IPS DF 6.9 (cell line): ENCODE results near the gene HIPK3.

Experiments used
- DNase-seq: peaks from one replicate; pipeline ENCODE4 v3.0.0-alpha.2; 2013; ENCODE audit warnings: low read depth, low spot score
- H3K27ac ChIP-seq: one replicate; pipeline ENCODE4 v1.5.1; 2013; ENCODE audit warnings: low read length, control low read depth
- H3K27me3 ChIP-seq: 2 replicates; pipeline ENCODE4 v1.6.1; 2013; ENCODE audit warnings: mild to moderate bottlenecking, low read length; ENCODE audit not compliant: control insufficient read depth, insufficient read depth
- H3K36me3 ChIP-seq: 2 replicates; pipeline ENCODE4 v1.6.1; 2013; ENCODE audit warnings: low read length; ENCODE audit not compliant: control insufficient read depth, insufficient read depth
- H3K4me1 ChIP-seq: 2 replicates; pipeline ENCODE4 v1.6.1; 2013; ENCODE audit warnings: low read length; ENCODE audit not compliant: control insufficient read depth, insufficient read depth
- H3K4me3 ChIP-seq: 2 replicates; pipeline ENCODE4 v1.5.1; 2013; ENCODE audit warnings: mild to moderate bottlenecking, low read length
- H3K9me3 ChIP-seq: 2 replicates; pipeline ENCODE4 v1.6.1; 2013; ENCODE audit warnings: low read length, inconsistent platforms; ENCODE audit not compliant: control insufficient read depth, insufficient read depth
- WGBS: extraction: QIAGEN DNeasy Blood & Tissue Kit; methylation state at CpG from one replicate; pipeline ENCODE4 v1.1.7; 2013; ENCODE audit warnings: mixed read lengths, missing lambda C conversion rate; ENCODE audit not compliant: insufficient read length, insufficient coverage; 5-methylcytosine and 5-hydroxymethylcytosine counted together

HIPK3 gene

GRCh38 chr11:33389635-33390034 lies 132.5 kb downstream of the HIPK3 start:
- no peaks in the 10 kb centered on the region for H3K27me3 ChIP-seq
- H3K36me3 ChIP-seq: no peaks in the 10 kb centered on the region
- no peak overlapping the region for H3K4me3 ChIP-seq
- H3K9me3 ChIP-seq: no peaks in the 10 kb centered on the region
- no peak overlapping the region for H3K27ac ChIP-seq
- WGBS: no CpG with 5 or more reads among the region's 4 CpGs
- DNase-seq: no peak
- H3K4me1 ChIP-seq: no peaks in the 10 kb centered on the region

- H3K36me3 ChIP-seq: no peaks in the 10 kb centered on the region
- H3K27me3 ChIP-seq: no peaks in the 10 kb centered on the region
- no peak overlapping the region for H3K27ac ChIP-seq
- no peak overlapping the region for H3K4me3 ChIP-seq
- no CpG with 5 or more reads among the region's 13 CpGs for WGBS
- DNase-seq: no peak
- no peaks in the 10 kb centered on the region for H3K4me1 ChIP-seq
- no peaks in the 10 kb centered on the region for H3K9me3 ChIP-seq
Measured at GRCh38 chr11:33390944-33391892, 134.0 kb downstream of the HIPK3 start.

- H3K4me1 ChIP-seq: no peaks in the 10 kb centered on the region
- H3K27ac ChIP-seq: no peak overlapping the region
- no peak for DNase-seq
- no peaks in the 10 kb centered on the region for H3K36me3 ChIP-seq
- WGBS: no CpG with 5 or more reads among the region's 2 CpGs
- H3K9me3 ChIP-seq: no peaks in the 10 kb centered on the region
- no peak overlapping the region for H3K4me3 ChIP-seq
- no peaks in the 10 kb centered on the region for H3K27me3 ChIP-seq
Measured at GRCh38 chr11:33391893-33392251, 134.7 kb downstream of the HIPK3 start.

GRCh38 chr11:33394431-33395109 lies 137.4 kb downstream of the HIPK3 start:
- H3K9me3 ChIP-seq: no peaks in the 10 kb centered on the region
- H3K27me3 ChIP-seq: no peaks in the 10 kb centered on the region
- no peak for DNase-seq
- H3K4me3 ChIP-seq: no peak overlapping the region
- no CpG with 5 or more reads among the region's 6 CpGs for WGBS
- H3K36me3 ChIP-seq: no peaks in the 10 kb centered on the region
- no peak overlapping the region for H3K27ac ChIP-seq
- no peaks in the 10 kb centered on the region for H3K4me1 ChIP-seq

GRCh38 chr11:33396361-33396760 lies 139.2 kb downstream of the HIPK3 start:
- Histone ChIP-seq H3K27ac (no peak overlapping the region), H3K9me3 (no peaks in the 10 kb centered on the region), H3K36me3 (no peaks in the 10 kb centered on the region), H3K4me1 (no peaks in the 10 kb centered on the region), H3K27me3 (no peaks in the 10 kb centered on the region), H3K4me3 (no peak overlapping the region)
- no peak for DNase-seq
- 100% methylated on average over 1 of the region's 3 CpGs for WGBS

- Histone ChIP-seq H3K27me3 (no peaks in the 10 kb centered on the region), H3K4me3 (no peak overlapping the region), H3K27ac (no peak overlapping the region), H3K9me3 (no peaks in the 10 kb centered on the region), H3K36me3 (no peaks in the 10 kb centered on the region), H3K4me1 (no peaks in the 10 kb centered on the region)
- no peak for DNase-seq
- WGBS: no CpG with 5 or more reads among the region's 4 CpGs
Measured at GRCh38 chr11:33399421-33399820, 142.2 kb downstream of the HIPK3 start.

- Histone ChIP-seq H3K4me1 (no peaks in the 10 kb centered on the region), H3K27ac (no peak overlapping the region), H3K27me3 (no peaks in the 10 kb centered on the region), H3K36me3 (no peaks in the 10 kb centered on the region), H3K4me3 (no peak overlapping the region), H3K9me3 (no peaks in the 10 kb centered on the region)
- DNase-seq: no peak
- no CpG with 5 or more reads among the region's 2 CpGs for WGBS
Measured at GRCh38 chr11:33402066-33402465, 144.9 kb downstream of the HIPK3 start.

- no peaks in the 10 kb centered on the region for H3K9me3 ChIP-seq
- H3K4me3 ChIP-seq: no peak overlapping the region
- DNase-seq: no peak
- no peak overlapping the region for H3K27ac ChIP-seq
- no peaks in the 10 kb centered on the region for H3K36me3 ChIP-seq
- no CpG with 5 or more reads among the region's 8 CpGs for WGBS
- no peaks in the 10 kb centered on the region for H3K4me1 ChIP-seq
- no peaks in the 10 kb centered on the region for H3K27me3 ChIP-seq
Measured at GRCh38 chr11:33403344-33403743, 146.2 kb downstream of the HIPK3 start.

GRCh38 chr11:33405834-33406602 lies 148.8 kb downstream of the HIPK3 start:
- H3K9me3 ChIP-seq: no peaks in the 10 kb centered on the region

More at GRCh38 chr11:33405834-33406602, 148.8 kb downstream of the HIPK3 start:
- Histone ChIP-seq H3K4me1 (peaks cover 3% of the 10 kb centered on the region; the same call in 1 of the 2 replicates), H3K4me3 (no peak overlapping the region), H3K27ac (no peak overlapping the region), H3K36me3 (no peaks in the 10 kb centered on the region), H3K27me3 (no peaks in the 10 kb centered on the region)
- WGBS: no CpG with 5 or more reads among the region's 13 CpGs
- no peak for DNase-seq
